Caki2 (cell line): Measurements from ENCODE around the gene ANO1. TPM values are rescaled to one million over a fixed set of nuclear protein-coding genes. Genes with fewer than 3 reads are reported as not detected.

Experiments
- DNase-seq: peaks from one replicate; pipeline ENCODE4 v3.0.0-alpha.2; 2015; ENCODE audit warnings: low read depth
- in situ Hi-C: cut with HindIII; loops from 2 replicates; pipeline ENCODE4 v1.10.0; 2016; ENCODE audit warnings: low sequenced_read_pairs, low pct_unique_long_range_greater_than_20kb, mixed read lengths
- total RNA-seq: library from RNA; depleted of rRNA; stranded (reverse); fragments of >200 nt; shearing (Covaris generic); gene quantifications from 2 replicates; pipeline ENCODE4 v1.2.3, GENCODE V29; 2014; ENCODE audit warnings: low replicate concordance

The ANO1 gene
- total RNA-seq, 1 experiment from 2014 or later: not detected

DNA sequence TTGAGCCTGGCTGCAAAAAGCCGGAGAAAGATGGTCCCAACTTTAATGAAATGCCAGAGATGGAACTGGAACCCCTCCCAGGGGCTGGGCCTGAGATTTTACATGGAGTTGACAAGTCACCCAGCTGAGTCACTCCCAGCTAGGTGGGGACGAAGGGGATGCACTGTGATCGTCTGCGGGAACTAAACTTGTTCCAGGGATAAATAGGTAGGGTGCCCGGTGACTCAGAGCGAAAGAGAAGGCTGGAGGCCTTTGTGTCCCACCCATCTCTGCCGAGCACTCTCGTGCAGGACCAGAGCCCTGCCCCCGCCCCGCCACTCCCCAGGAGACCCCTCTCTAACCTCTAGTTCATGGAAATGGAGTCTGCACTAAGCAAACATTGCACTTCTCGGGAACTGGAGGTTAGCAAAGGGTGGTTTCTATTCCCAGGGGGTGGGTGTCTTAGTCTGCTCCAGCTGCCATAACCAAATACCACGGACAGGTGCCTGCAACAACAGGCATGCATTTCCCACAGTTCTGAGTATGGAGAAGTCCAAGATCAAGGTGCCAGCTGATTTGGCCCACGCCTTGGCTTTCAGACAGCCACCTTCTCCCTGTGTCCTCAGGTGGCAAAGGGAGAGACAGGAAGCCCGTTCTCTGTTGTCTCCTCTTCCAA is 64.2 kb downstream of the ANO1 start:
- in situ Hi-C loops: no loop called here
- peak; percentile 23 for DNase-seq

GRCh38 chr11:70144262-70144661 is 66.1 kb downstream of the ANO1 start:
- DNase-seq: no peak
- in situ Hi-C loops: no loop called here

- no peak for DNase-seq
- in situ Hi-C loops: no loop called here
These were observed 67.0 kb downstream of the ANO1 start for GRCh38 chr11:70145071-70145470.

DNA sequence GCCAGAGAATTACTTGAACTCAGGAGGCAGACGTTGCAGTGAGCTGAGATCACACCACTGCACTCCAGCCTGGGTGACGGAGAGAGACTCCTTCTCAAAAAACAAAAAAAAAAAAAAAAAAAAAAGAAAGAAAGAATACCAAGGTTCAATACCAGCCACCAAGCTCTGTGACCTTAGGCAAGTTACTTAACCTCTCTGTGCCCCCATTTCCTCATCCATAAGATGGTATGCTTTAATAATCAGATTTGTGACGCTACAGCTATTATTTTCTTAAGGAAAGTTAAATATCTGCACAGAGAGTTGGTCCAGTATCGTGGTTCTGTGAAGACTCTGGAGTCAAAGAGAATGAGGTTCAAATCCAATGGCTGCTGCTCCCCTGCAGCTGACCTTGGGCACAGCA is 67.7 kb downstream of the ANO1 start:
- in situ Hi-C loops: no loop called here
- DNase-seq: no peak

- DNase-seq: no peak
- in situ Hi-C loops: no loop called here
These were observed 68.2 kb downstream of the ANO1 start for GRCh38 chr11:70146299-70146698.

DNA sequence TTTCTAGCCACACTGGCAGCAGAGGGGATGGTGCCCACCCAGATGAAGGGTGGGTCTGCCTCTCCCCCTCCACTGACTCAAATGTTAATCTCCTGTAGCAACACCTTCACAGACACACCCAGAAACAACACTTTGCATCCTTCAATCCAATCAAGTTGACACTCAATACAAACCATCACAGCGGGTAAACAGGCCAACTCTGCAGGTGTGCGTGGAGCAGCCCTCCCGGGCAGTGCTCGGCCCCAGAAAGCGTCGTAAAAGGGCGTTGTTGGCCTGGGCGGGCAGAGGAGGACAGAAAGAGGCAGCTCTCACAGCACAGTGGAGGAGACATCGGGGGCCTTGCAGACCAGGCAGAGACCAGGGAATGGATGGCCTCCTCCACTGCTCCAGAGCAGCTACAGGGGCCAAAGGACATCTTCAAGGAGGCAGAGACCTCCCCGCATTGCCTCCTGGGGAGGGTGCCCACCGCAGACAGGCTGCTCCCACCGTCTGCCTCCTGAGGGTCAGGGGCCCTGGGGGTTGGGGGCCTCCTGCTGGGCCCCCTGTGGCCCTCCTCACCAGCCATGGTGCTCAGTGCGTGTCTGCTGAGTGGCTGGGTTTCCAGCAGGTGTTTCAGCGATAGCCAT is 68.9 kb downstream of the ANO1 start:
- DNase-seq: no peak

GRCh38 chr11:70147668-70148067 is 69.6 kb downstream of the ANO1 start:
- no peak for DNase-seq

More for the DNA sequence above, 68.9 kb downstream of the ANO1 start:
- in situ Hi-C loops: no loop called here

GRCh38 chr11:70151671-70152070 is 73.6 kb downstream of the ANO1 start:
- in situ Hi-C loops: no loop called here
- no peak for DNase-seq

More at GRCh38 chr11:70147668-70148067, 69.6 kb downstream of the ANO1 start:
- in situ Hi-C loops: no loop called here

- in situ Hi-C loops: no loop called here
- no peak for DNase-seq
These were observed 75.1 kb downstream of the ANO1 start for GRCh38 chr11:70153133-70153727.

DNA sequence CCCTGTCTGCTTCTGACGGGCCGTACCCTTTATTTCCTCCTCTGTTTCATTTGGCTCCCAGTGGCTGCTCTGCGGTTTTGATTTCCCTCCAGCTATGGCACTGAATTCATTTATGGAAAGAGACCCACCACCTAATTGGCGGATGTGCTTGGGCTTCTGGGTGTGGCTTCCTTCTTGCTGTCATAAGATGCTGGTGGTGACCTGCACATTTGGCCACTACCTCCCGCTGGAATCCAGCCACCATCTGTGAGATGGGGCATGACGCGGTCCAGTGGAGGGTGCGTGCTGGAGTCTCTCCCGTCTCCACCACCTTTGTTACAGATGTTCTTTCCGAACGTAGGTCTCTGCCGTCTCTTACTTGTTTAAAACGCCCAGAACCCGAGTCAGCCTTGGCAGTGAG is 77.3 kb downstream of the ANO1 start:
- no peak for DNase-seq
- in situ Hi-C loops: no loop called here

DNA sequence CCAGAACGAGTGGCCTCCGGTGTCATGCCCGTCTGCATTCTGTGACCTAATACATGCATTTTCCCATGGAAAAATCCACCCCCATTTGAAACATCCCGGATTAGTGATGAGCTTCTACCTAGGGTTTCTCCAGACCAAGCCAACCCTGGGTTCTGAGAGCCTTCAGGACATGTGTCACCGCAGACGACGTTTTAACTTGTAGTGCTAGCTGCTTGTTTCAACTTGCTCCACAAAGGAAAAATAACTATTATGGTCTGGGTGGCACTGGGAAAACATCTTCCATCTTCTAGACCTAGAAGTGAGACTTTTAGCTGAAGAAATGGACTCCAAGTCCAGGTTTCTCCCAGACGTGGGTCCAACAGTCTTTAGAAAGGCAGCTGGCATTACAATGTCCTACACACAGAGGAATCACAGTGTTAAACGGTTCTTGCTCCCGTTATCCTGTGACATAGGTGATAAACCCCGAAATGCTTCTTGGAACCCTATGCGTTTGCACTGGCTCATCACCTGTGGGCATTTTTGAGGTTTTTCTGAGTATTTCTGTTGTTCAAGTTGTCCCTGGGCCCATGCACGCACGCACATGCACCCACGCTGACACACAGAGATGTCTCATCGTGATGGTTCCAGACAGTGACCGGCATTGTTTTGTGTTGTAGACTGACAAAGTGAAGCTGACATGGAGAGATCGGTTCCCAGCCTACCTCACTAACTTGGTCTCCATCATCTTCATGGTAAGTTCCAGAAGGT is 78.3 kb downstream of the ANO1 start:
- in situ Hi-C loops: no loop called here
- no peak for DNase-seq

DNA sequence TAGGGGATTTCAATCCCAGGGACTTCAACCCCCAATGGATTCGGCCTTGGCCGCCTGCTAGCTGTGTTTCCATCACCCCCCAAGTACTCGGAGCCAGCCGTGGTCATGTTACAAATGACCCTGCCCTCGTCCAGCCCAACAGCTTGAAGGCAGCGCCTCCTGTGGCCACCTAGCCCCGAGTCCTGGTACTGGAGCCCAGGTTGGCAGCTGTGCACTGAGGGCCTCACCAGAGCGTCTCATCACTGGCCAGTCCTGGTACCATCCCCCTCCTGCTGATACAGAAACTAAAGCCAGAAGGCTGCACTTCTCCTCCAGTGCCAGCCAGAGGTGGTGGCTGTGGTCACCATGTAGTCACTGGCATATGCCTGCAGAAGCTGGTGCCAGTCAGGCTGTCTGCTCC is 80.1 kb downstream of the ANO1 start:
- in situ Hi-C loops: no loop called here
- peak; percentile 16 for DNase-seq

DNA sequence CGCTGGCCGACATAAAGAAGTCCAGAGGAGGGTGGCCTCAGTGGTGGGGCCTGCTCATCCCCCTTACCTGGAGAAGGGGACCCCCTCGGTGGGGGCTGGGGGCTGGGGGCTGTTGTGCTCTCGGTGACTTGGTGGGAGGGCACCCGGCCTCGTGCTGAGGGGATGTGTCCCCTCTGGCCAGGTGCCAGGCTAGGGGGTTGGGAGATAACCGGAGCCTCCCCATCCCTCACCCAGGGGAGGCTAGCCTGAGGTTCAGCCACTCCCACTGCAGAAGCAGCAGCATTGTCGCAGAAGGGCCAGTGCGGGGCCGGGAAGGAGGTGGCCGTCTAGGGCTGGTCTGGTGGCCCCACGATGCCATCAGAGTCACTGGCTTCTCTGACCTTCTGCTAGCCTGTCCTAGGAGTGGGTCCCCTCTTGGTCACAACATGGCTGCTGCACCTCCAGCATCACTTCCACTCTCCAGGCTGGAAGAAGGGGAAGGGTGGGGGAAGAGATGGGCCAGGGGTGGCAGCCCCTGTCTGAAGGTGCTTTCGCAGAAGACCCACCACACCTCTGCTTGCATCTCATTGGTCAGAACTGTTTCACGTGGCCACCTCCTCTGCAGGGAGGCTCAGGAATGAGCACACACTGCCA is 80.8 kb downstream of the ANO1 start:
- DNase-seq: no peak

DNA sequence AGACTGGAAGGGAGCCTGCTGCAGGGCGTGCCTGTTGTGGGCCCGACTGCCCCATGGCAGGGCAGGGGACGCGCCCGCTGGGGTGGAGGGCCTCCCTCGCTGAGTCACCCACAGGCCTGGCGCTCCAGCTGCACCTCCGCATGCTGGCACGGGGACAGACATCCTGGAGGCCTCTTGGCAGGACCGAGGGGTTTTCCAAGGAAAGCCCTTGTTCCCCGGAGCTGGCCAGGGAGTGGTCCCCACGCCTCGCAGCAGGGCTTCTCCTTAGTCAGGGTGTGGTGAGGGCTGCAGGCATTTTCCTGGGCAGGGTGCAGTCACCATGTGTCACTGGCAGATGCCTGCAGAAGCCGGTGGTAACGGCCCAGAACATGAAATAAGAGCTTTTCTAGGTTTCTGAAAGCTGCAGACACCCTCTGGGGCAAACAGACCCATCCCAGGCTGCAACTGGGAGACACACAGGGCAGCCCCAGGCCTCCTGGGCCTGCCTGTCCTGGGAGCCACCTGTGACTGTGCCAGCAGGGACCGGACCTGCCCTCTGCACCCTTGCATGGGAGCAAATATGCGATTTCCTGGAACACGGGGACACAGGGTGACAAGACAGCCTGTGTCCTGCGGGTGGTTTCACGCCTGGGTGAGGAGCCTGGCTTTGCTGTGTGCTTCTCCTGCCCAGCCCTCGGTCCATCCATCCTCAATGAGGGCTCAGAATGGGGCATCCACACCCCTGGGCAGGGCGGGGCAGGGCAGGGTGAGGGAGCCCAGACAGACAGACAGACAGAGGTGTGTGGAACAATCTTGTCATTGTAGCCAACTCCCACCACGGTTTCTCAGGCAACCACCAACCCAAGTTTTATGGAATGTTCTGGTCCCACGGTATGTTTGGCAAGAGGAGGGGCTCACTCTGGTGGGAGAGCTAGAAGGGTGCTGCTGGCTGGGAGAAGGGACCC is 81.8 kb downstream of the ANO1 start:
- in situ Hi-C loops: no loop called here
- peak; percentile 87 for DNase-seq

More for the DNA sequence above, 80.8 kb downstream of the ANO1 start:
- in situ Hi-C loops: no loop called here

- no peak for DNase-seq
- in situ Hi-C loops: no loop called here
These were observed 83.0 kb downstream of the ANO1 start for GRCh38 chr11:70161043-70161625.

- in situ Hi-C loops: no loop called here
- DNase-seq: no peak
These were observed 86.6 kb downstream of the ANO1 start for GRCh38 chr11:70164705-70165104.

GRCh38 chr11:70167120-70167519 is 89.0 kb downstream of the ANO1 start:
- DNase-seq: no peak
- in situ Hi-C loops: no loop called here
